Mucosa of gallbladder (tissue), 1 donor: ENCODE data around the gene GRID2. TPM values are rescaled to one million over a fixed set of nuclear protein-coding genes. Genes with fewer than 3 reads are reported as not detected.
"Not testable (repeated sequence)": the region's sequence is repeated elsewhere in the genome, so short reads cannot be mapped to it uniquely, and the experiment has no call there.

Experiments used
- DNase-seq: peaks from one replicate; pipeline ENCODE4 v3.0.0-alpha.2; 2020; ENCODE audit warnings: low spot score
- total RNA-seq: library from RNA; stranded (reverse); gene quantifications from one replicate; pipeline ENCODE4 v1.2.1, GENCODE V29; 2021
- donor health status: DM: no; HTN: no; CAD: no.

The GRID2 gene
- total RNA-seq, 1 donor from 2014 or later: 0.03 TPM

- peak; percentile 14 for DNase-seq
Measured at GRCh38 chr4:92305148-92305877, 1.5 kb downstream of the GRID2 start.

DNA sequence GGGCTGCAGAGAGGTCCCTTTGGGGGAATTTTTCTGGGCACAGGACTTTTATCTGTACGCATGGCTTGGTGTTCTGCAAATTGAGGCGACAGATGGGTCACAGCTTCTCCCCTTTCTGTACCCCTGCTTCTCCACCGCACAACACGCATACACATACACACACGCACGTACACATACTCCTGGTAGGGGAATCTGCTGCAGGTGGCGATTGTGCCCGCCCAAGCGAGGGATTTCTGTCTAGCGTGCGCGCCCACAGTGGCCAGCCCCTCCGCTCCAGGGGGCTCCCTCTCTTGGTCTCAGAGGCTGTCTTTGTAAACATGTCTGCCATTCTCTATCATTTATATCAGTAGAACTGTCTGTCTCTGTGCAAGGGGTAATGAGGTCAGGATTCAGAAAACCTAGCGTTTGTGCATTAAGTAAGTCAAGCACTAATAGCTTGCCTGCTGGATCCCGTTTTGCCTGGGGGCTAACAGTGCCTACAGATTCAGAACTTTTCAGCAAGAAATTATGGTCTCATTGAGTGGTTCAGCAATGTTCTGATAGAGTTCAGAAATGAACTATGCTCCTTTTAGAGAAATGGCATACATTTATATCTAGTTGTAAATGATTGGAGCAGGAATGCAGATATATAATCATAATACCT, 2.2 kb downstream of the GRID2 start:
- no peak for DNase-seq

DNA sequence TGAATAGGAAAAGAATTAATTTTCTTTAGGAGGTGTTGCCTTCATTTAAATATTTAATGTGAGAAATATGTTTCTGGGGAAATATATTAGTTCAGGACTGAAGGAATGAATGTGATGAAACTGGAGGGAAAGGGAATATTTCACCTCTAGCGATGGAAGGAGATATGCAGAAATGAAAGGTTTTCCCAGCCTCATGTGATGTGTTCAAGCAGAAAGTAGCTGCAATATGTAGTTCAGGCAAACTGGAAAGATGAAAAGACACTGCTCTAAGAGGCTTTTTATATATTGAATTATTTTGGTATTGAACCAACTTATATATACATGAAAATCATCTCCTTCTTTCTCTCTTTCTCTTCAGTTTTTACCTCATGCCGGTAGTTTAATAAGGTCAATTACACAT, 3.4 kb downstream of the GRID2 start:
- no peak for DNase-seq

- no peak for DNase-seq
Measured at GRCh38 chr4:92307866-92308265, 4.1 kb downstream of the GRID2 start.

GRCh38 chr4:92317047-92317446, 13.3 kb downstream of the GRID2 start:
- no peak for DNase-seq

GRCh38 chr4:92328095-92328494, 24.3 kb downstream of the GRID2 start:
- DNase-seq: no peak

DNA sequence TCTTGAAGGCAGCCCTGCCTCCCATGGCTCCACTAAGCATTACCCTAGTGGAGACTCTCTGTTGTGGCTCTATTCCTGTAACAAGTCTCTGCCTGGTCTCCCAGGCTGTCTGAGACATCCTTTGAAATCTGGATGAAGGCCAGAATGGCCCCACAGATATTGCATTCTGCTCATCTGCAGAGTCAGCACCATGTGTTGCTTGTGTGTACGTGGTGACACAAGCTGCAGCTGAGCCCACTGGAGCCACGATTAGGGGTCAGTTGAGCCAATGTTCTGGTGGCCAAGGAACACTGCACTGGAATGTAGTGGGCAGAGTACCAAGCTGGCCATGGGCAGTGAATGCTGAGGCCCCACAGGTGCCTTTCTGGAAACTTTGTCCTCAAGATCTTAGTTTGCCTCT, 29.2 kb downstream of the GRID2 start:
- no peak for DNase-seq

GRCh38 chr4:92334716-92335350, 31.1 kb downstream of the GRID2 start:
- no peak for DNase-seq

GRCh38 chr4:92339676-92340075, 35.9 kb downstream of the GRID2 start:
- DNase-seq: no peak

GRCh38 chr4:92344216-92344615, 40.5 kb downstream of the GRID2 start:
- DNase-seq: no peak

DNA sequence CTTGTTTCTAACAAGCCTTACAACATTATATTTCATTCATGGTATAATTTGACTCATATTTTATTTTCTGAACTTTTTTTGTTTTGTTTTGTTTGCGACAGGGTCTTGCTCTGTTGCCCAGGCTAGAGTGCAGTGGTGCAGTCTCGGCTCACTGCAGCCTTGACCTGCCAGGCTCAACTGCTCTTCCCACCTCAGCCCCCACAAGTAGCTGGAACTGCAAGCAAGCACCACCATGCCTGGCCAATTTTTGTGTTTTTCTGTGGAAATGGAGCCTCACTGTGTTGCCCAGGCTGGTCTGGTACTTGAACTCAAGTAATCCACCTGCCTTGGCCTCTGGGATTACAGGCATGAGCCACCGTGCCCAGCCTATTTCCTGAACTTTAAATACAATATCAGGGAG, 42.5 kb downstream of the GRID2 start:
- DNase-seq: no peak

- DNase-seq: no peak
Measured at GRCh38 chr4:92357966-92358365, 54.2 kb downstream of the GRID2 start.

DNA sequence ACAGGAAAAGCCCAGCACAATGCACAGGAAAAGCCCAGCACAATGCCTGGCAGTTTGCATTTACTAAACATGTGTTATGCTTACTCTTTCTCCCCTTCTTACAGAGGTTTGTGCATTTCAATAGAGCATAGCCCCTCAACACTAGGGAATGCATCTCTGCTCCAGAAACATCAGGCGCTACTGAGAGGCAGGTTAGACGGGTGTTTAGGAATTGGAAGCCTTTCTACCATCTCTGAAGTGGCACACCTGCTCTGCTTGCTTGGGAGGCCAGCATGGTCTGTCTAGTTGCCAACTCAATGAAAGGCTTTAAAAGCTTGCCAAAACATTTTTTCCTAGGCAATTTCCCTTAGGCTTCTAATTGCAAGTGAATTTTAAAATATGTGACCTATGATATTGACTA, 55.7 kb downstream of the GRID2 start:
- DNase-seq: no peak

DNA sequence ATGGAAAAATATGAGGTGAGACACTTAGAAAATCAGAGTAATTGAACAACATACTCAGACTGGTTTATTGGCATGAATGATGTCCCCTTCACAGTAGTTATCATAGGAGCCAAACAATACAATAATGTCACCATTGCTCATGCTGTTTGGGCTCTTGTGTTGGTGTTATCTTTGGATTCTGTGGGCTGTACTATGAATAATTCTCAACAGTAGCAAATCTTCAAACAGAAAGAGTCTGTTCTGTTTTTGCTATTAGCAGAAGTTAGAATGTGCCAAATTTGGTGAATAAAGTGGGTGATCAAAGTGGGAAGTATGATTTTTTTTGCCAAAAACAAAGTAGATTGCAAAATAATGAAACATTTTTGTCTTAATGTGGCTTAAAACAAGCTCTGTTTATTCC, 58.3 kb downstream of the GRID2 start:
- no peak for DNase-seq

DNA sequence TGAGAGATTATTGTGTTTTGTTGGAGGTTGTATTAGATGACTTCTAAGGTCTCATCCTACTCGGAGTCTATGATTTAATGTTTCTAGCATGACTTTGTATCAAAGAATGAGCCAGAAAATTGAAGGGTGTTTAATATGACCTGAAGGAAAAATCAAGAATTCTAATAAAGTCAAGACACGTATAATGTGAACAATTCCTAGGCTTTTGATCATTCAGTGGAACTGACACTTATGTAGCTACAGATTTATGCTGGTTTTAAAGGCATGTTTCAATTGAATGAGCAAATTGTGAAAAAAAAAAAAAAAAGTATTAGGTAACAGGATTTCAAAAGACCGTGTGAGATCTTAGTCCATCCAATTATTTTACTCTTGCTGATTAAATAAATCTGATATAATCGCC, 64.9 kb downstream of the GRID2 start:
- DNase-seq: no peak

DNA sequence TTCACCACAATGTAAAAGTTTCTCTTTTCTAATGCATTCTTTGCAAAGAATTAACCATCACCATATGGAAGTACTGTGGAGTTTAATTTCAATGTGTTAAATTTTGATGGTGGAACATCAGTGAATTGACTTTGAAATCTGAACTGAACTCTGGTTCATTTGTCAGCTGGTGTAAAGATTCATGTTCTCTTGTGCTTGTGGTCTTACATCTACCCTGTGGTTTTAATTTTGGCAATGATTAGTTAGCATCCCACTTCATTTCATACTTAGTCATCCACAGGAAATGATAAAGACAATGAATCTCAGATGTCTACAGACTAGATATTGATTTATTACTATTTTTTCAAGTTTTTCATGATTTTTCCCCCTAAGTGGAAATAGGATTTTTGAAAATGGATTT, 77.8 kb downstream of the GRID2 start:
- DNase-seq: no peak

- DNase-seq: no peak
Measured at GRCh38 chr4:92382128-92382527, 78.4 kb downstream of the GRID2 start.

DNA sequence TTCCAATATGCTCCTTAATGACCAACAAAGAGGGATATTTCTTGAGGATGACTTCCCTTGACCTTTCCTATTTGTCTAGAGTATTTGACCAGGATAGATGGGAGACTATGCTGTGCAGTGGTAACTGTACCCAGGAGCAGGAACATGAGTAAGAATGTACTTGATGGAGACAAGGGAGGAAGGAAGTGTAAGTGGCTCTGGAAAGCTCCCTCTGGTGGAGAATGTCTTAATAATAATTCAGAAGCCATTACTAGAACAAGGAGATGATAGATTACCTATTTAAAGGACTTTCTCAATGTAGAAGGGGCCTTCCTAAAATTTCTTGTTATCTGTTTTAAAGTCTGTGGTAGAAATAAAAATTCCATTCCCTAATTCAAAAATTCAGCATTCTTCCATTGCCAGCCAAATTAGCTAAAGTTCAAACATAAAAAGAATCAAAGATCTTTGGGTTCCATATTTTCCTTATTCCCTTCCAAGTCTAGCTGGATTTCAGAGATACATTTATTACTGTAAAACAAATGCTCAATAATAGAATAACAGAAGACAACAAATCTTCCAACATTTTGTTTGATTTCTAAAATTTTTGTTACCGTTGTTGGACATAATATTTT, 83.8 kb downstream of the GRID2 start:
- DNase-seq: no peak

DNA sequence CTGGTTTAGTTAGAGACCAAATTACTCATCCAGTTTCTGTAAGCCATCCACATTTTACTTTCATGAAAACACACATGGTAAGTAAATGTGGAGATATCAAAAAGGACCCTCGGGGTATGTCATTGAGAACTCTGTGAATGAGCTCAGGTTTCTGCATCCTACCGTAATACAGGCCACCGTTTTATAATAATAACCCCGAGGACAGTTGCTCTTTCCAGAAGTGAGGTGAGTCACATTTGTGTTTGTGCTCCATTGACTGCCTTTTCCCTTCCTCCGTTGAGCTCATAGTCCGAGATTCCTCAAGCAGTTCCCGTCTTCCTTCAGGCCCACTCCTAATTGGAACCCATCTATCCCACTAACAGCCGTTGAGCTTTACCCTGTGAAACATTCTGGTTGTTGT, 95.3 kb downstream of the GRID2 start:
- DNase-seq: no peak

DNA sequence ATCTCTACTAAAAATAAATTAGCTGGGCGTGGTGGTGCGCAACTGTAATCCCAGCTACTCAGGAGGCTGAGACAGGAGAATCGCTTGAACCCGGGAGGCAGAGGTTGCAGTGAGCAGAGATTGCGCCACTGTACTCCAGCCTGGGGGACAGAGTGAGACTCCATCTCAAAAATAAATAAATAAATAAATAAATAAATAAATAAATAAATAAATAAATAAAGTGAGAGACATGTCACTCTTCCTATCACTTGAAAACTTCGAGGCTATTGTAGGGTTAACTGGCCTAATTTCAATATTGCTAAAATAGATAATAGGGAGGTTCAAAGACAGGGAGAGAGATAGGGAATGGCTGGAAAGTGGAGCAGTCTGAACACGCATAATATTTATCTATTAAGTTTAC, 99.8 kb downstream of the GRID2 start:
- not testable (repeated sequence) for DNase-seq

DNA sequence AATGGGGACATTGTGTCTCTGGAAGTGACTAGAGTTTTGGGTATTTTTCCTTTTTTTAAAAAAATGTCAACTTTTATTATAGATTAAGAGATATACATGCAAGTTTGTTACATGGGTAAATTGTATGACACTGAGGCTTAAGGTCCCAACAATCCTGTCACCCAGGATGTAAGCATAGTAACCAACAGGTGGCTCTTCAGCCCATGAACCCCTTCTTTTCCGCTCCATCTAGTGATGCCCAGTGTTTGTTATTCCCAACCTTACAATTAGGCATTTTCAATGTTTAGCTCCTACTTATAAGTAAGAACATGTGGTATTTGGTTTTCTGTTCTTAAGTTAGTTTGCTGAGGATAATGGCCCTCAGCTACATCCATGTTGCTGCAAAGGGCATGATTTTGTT, 102.7 kb downstream of the GRID2 start:
- DNase-seq: no peak

DNA sequence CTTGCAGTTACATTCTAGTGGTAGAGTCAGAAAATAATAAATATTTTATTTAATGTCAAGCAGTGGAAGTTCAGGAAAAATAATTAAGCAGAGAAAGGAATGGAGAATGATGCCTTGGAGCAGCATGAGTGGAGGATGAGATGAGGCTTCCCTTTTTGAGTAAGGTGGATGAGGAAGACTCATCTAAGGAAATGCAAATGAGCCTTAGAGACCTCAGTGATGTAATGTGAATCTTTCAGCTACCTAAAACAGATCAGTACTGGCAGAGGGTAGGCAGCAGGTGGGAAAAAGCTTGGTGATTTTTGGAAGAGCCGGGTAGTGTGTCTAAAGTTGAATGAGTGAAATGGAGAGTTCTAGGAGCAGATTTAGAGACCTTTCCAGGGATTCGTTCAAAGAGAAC, 118.2 kb downstream of the GRID2 start:
- no peak for DNase-seq

GRCh38 chr4:92433272-92433758, 129.5 kb downstream of the GRID2 start:
- DNase-seq: no peak
